Effector memory CD8-positive, alpha-beta T cell (primary cell): Measurements from ENCODE around the gene EIF3K.

Experiments
- ATAC-seq: fragments of 150-1000 bp; cut with Tn5 transposase; replicated peaks from 2 replicates; pipeline ENCODE4 v1.10.0; 2021; ENCODE audit warnings: mild to moderate bottlenecking, moderate library complexity
- DNase-seq, 3 experiments: peaks; one replicate each; pipeline ENCODE4 v3.0.0; 2021
- H3K27ac Mint-ChIP-seq, 2 donors: one replicate each; pipeline ENCODE4 v1.8.0; 2022; ENCODE audit warnings: mild to moderate bottlenecking in 2 of 2, mixed read lengths in 2 of 2, moderate library complexity in 2 of 2
- H3K27me3 Mint-ChIP-seq, 2 donors: one replicate each; pipeline ENCODE4 v1.8.0; 2022; ENCODE audit warnings: mixed read lengths in 2 of 2
- H3K36me3 Mint-ChIP-seq: one replicate; pipeline ENCODE4 v1.8.0; 2022; ENCODE audit warnings: mild to moderate bottlenecking, moderate library complexity, mixed read lengths; ENCODE audit not compliant: insufficient read depth
- H3K4me1 Mint-ChIP-seq, 2 donors: one replicate each; pipeline ENCODE4 v1.8.0; 2022; ENCODE audit warnings: low read depth in 2 of 2, mixed read lengths in 2 of 2
- H3K4me3 Mint-ChIP-seq, 2 donors: one replicate each; pipeline ENCODE4 v1.8.0; 2022; ENCODE audit warnings: mild to moderate bottlenecking in 2 of 2, mixed read lengths in 2 of 2, moderate library complexity in 2 of 2
- H3K9me3 Mint-ChIP-seq, 2 donors: one replicate each; pipeline ENCODE4 v1.8.0; 2022; ENCODE audit warnings: mixed read lengths in 2 of 2

The EIF3K gene

DNA sequence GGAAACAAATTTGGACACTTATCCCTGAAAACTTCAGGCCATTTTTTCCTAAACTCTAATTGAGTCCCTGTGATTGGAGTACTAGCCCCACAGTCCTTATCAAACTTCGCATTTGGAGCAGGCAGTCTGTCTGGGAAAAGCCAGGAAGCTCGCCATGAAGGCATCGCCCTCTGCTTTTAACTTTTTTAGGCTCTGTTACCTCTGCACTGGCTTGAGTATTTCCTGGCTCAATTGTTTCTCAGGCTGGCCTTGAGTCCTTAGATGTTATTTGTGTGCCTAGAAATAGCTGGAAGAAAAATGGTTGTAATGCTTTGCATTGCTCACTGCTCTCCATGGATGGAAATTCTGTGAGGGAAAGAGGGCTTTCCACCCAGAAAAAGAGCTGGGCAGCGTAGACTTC is 52.7 kb downstream of the EIF3K start:
- Mint-ChIP-seq H3K9me3 (no peaks in the 10 kb centered on the region), H3K27ac (peak overlapping the region in 1 of 2 donors; percentile 87), H3K36me3 (peaks cover 31% of the 10 kb centered on the region), H3K27me3 (no peaks in the 10 kb centered on the region), H3K4me3 (peak overlapping the region in 1 of 2 donors; percentile 86), H3K4me1 (peaks cover 76% of the 10 kb centered on the region in 2 donors)
- ATAC-seq = no peak
- DNase-seq = no peak

- H3K4me3 Mint-ChIP-seq = no peak overlapping the region
- peak overlapping the region in 1 of 2 donors; percentile 41 for H3K27ac Mint-ChIP-seq
- no peaks in the 10 kb centered on the region for H3K27me3 Mint-ChIP-seq
- no peaks in the 10 kb centered on the region for H3K9me3 Mint-ChIP-seq
- H3K4me1 Mint-ChIP-seq = peaks cover 81 to 82% of the 10 kb centered on the region in 2 donors
- peaks cover 39% of the 10 kb centered on the region for H3K36me3 Mint-ChIP-seq
- no peak for ATAC-seq
- DNase-seq = no peak
Observed at GRCh38 chr19:38673030-38673429, 54.0 kb downstream of the EIF3K start.

DNA sequence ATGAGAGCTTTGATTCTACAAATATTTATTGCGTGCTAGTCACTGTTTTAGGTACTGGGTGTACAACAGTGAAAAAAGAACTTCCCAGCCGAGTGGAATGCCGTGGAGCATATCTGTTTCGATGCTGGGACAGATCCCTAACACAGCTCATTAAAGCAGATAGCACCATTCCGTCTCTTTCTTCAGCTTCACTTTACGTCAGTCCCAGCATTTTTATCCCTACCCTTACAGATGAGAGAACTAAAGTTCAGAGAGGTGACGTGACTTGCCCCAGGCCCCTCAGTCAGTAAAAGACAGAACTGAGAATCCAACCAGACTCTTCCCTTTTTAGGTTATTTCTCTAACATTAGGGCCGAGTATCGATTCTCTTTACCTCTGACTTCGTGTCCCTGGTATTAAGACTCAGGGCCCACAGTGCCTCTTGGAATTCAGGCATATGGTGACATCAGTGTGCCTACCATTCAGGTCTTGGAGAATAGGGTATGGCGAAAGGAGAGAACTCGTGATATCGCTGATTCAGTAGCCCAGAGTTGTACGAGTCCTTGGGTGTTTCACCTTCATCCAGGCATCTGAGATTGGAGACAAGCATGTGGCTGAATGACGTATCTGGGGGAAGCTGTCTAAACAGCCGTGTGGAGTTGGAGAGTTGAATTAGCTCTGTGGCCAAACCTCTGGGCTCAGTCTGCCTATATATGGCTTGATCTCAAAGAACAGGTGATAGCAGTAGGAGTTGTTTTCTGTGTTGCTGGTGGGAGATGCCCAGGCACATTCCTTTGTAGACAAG is 55.6 kb downstream of the EIF3K start:
- H3K4me3 Mint-ChIP-seq = peak overlapping the region; percentile 57 to 73
- DNase-seq = no peak
- H3K27me3 Mint-ChIP-seq = no peaks in the 10 kb centered on the region
- no peaks in the 10 kb centered on the region for H3K9me3 Mint-ChIP-seq
- peak overlapping the region; percentile 84 to 88 for H3K27ac Mint-ChIP-seq
- peaks cover 46% of the 10 kb centered on the region for H3K36me3 Mint-ChIP-seq
- peaks cover 77 to 84% of the 10 kb centered on the region in 2 donors for H3K4me1 Mint-ChIP-seq
- peak; percentile 17 for ATAC-seq

DNA sequence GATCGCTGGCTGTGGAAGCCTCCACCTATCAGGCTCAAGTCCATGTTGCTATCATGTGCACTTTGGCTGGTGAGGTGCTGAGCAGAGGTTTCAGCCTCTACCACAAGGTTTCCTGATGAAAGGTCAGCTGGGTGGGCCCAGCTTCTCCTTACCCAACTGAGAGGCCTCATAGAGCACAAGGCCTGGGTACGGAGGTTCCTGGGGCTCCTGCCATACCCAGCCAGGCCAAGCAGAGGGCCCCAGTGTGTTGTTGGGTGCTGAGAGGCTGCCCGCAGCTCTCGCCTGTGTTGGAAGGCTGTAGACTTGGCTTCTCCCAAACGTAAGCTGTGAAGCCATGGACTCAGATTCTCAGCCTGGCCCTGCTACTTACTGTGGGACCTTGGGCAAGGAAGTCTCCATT is 56.6 kb downstream of the EIF3K start:
- H3K9me3 Mint-ChIP-seq = no peaks in the 10 kb centered on the region
- H3K4me3 Mint-ChIP-seq = peak overlapping the region; percentile 57 to 73
- DNase-seq (peak in 2 of 3 experiments; percentile 29 to 34), ATAC-seq (peak; percentile 81)
- H3K27me3 Mint-ChIP-seq = no peaks in the 10 kb centered on the region
- peaks cover 76 to 85% of the 10 kb centered on the region in 2 donors for H3K4me1 Mint-ChIP-seq
- H3K36me3 Mint-ChIP-seq = peaks cover 53% of the 10 kb centered on the region
- peak overlapping the region; percentile 84 to 88 for H3K27ac Mint-ChIP-seq

- Mint-ChIP-seq H3K27ac (peak overlapping the region; percentile 84 to 88), H3K9me3 (no peaks in the 10 kb centered on the region), H3K27me3 (no peaks in the 10 kb centered on the region), H3K36me3 (peaks cover 60% of the 10 kb centered on the region), H3K4me3 (peak overlapping the region; percentile 57 to 73), H3K4me1 (peaks cover 76 to 84% of the 10 kb centered on the region in 2 donors)
- ATAC-seq = no peak
- DNase-seq = no peak
Observed at GRCh38 chr19:38676023-38676877, 57.3 kb downstream of the EIF3K start.

DNA sequence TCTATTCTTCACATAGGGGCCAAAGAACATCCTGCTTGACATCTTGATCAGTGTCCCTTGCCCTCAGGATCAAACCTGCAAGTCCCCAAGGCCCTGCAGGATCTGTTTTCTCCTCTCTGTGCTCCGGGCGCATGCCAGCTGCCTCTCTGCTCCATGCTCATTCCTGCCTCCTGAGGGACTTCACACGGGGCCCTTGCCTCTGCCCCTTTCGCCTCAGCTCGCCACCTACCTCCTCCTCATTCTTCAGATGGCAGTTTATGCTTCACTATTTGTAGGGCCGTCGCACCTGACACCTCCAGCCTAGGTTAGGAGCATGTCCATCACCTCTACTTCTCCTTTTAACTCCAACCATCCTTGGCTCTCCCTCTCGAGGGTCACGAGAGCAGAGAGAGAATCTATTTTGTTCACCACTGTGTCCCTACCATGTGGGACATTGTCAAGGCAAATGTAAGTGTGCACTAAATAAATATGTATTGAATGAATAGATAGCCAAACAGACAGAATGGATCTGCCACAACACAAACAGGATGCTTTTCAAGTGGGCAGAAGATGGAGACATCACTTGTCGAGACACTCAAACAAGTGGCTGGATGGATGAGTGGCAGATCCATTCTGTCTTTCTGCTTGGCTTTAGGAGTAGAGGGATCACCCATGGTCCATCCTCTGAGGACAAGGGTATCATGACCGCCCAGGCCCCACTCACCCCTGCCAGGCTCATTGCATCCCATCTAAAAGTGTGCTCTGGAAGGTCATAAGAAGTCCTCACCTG is 58.1 kb downstream of the EIF3K start:
- H3K9me3 Mint-ChIP-seq = no peaks in the 10 kb centered on the region
- H3K27me3 Mint-ChIP-seq = no peaks in the 10 kb centered on the region
- ATAC-seq (no peak), DNase-seq (no peak)
- H3K27ac Mint-ChIP-seq = peak overlapping the region; percentile 84 to 98
- H3K36me3 Mint-ChIP-seq = peaks cover 59% of the 10 kb centered on the region
- H3K4me3 Mint-ChIP-seq = peak overlapping the region; percentile 57 to 73
- H3K4me1 Mint-ChIP-seq = peaks cover 75 to 83% of the 10 kb centered on the region in 2 donors

DNA sequence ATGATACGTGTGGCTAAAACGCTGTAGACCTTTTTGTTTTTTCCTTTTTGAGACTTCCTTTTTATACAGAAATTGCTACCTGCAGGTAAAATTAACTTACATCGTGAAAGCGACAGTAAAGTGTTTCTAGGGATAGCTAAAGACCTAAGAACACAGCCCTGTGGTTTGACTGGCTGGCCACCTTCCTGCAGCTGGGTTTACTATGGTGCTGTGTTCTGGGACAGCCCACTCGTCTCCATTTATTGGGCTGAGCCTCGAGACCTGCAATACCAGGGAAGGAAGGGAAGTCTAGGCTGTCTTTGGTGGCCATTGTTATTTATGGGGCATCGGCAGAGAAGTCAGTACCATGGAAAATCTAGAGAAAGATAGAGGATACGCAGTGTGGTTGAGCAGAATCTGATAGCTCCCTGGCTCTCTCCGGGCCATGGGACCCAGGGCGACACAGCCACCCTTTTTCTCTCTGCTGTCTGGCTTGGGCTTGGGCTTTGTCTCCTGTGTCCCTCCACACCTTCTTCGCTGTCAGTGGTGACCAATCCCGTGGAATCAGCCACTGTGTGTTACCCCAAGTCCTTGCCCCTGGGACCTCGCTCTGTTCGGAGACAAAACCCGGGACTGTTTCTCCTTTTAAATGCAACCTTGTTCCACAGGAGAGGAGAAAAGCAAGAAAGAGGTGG is 59.4 kb downstream of the EIF3K start:
- Mint-ChIP-seq H3K36me3 (peaks cover 62% of the 10 kb centered on the region), H3K4me3 (peak overlapping the region; percentile 57 to 73), H3K27ac (peak overlapping the region; percentile 84 to 98), H3K27me3 (no peaks in the 10 kb centered on the region), H3K9me3 (no peaks in the 10 kb centered on the region), H3K4me1 (peaks cover 84 to 90% of the 10 kb centered on the region in 2 donors)
- DNase-seq (no peak), ATAC-seq (no peak)

GRCh38 chr19:38678891-38679494 is 60.0 kb downstream of the EIF3K start:
- Mint-ChIP-seq H3K9me3 (no peaks in the 10 kb centered on the region), H3K36me3 (peaks cover 62% of the 10 kb centered on the region), H3K27ac (peak overlapping the region; percentile 84 to 98), H3K27me3 (no peaks in the 10 kb centered on the region), H3K4me3 (peak overlapping the region; percentile 57 to 73), H3K4me1 (peaks cover 87 to 93% of the 10 kb centered on the region in 2 donors)
- no peak for DNase-seq
- ATAC-seq = no peak

GRCh38 chr19:38679839-38680238 is 60.9 kb downstream of the EIF3K start:
- ATAC-seq (no peak), DNase-seq (no peak)
- Mint-ChIP-seq H3K27me3 (no peaks in the 10 kb centered on the region), H3K4me3 (peak overlapping the region; percentile 68 to 83), H3K27ac (peak overlapping the region; percentile 93 to 98), H3K4me1 (peaks cover 87 to 93% of the 10 kb centered on the region in 2 donors), H3K9me3 (no peaks in the 10 kb centered on the region), H3K36me3 (peaks cover 67% of the 10 kb centered on the region)

GRCh38 chr19:38682195-38682867 is 63.3 kb downstream of the EIF3K start:
- peak overlapping the region; percentile 93 to 98 for H3K27ac Mint-ChIP-seq
- DNase-seq (no peak), ATAC-seq (no peak)
- peak overlapping the region; percentile 65 to 83 for H3K4me3 Mint-ChIP-seq
- H3K9me3 Mint-ChIP-seq = no peaks in the 10 kb centered on the region
- H3K36me3 Mint-ChIP-seq = peaks cover 66% of the 10 kb centered on the region
- peaks cover 85 to 88% of the 10 kb centered on the region in 2 donors for H3K4me1 Mint-ChIP-seq
- no peaks in the 10 kb centered on the region for H3K27me3 Mint-ChIP-seq

DNA sequence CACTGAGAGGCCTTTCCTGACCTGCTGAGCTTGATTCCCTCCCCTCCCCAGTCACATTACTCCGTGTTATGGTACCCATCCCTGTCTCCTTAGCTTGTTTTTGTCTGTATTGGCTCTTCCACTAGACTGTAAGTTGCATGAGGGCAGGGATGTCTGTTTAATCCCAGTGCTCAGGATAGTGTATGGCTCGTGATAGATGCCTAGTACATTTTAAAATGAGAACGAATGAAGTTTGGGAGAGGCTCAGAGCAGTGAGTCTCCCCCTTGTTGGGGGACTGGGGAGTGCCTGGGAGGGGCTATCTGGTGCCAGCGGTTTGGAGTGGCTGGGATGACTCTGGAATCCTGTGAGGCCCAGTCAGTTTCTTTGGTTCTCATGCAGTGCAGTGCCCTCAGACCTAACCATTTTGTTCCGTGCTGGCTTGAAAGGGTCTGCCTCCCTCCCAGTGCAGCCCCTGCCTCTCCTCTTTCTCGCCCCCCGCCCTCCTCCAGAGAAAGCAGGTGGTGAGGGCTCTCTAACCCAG is 63.9 kb downstream of the EIF3K start:
- Mint-ChIP-seq H3K4me1 (peaks cover 84 to 85% of the 10 kb centered on the region in 2 donors), H3K4me3 (peak overlapping the region; percentile 65 to 83), H3K9me3 (no peaks in the 10 kb centered on the region), H3K27me3 (no peaks in the 10 kb centered on the region), H3K36me3 (peaks cover 60% of the 10 kb centered on the region), H3K27ac (peak overlapping the region; percentile 93 to 98)
- no peak for DNase-seq
- ATAC-seq = no peak
